Muscle layer of duodenum (tissue), 2 donors: ENCODE measurements around the gene TBC1D19.

ENCODE experiments used
- H3K27ac ChIP-seq: one replicate; pipeline ENCODE4 v1.7.0; 2013; ENCODE audit warnings: mild to moderate bottlenecking, low read length
- H3K27me3 ChIP-seq: one replicate; pipeline ENCODE4 v1.7.0; 2013; ENCODE audit warnings: low read depth, mild to moderate bottlenecking, control low read depth, low read length
- H3K36me3 ChIP-seq, 2 donors: one replicate each; pipeline ENCODE4 v1.7.0; 2013; ENCODE audit warnings: low read length in 2 of 2, control low read depth in 1 of 2, mild to moderate bottlenecking in 1 of 2; ENCODE audit not compliant: insufficient read depth in 2 of 2, control insufficient read depth in 1 of 2
- H3K4me1 ChIP-seq, 2 donors: one replicate each; pipeline ENCODE4 v1.7.0; 2013; ENCODE audit warnings: low read length in 2 of 2, mild to moderate bottlenecking in 2 of 2, control low read depth in 1 of 2, moderate library complexity in 1 of 2; ENCODE audit not compliant: insufficient read depth in 2 of 2, control insufficient read depth in 1 of 2
- H3K4me3 ChIP-seq, 2 donors: one replicate each; pipeline ENCODE4 v1.7.0; 2013; ENCODE audit warnings: low read length in 2 of 2, low read depth in 1 of 2, mild to moderate bottlenecking in 1 of 2
- H3K9me3 ChIP-seq, 2 donors: one replicate each; pipeline ENCODE4 v1.7.0; 2013; ENCODE audit warnings: low read length in 2 of 2, control low read depth in 1 of 2, mild to moderate bottlenecking in 1 of 2; ENCODE audit not compliant: control insufficient read depth in 1 of 2
- donor health status: healthy.

Gene TBC1D19

DNA sequence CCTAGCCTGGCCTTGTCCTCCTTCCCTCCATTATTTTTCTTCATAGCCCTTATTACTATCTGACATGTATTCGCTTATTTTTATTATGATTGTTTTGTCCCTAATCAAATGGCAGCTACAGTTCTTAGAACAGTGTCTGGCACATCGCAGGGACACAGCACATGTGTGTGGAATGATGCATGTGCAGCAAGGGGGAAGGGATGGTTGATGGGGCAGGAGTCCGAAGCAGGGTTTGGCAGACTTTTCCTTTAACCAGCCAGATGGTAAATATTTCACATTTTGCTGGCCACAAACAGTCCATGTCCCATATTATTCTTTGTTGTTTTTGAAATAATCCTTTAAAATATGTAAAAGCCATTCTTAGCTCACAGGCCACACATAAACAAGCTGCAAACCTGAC lies 148.5 kb downstream of the TBC1D19 start:
- Histone ChIP-seq H3K36me3 (no peaks in the 10 kb centered on the region), H3K4me1 (no peaks in the 10 kb centered on the region), H3K4me3 (no peak overlapping the region), H3K27ac (no peak overlapping the region), H3K27me3 (no peaks in the 10 kb centered on the region), H3K9me3 (no peaks in the 10 kb centered on the region)

DNA sequence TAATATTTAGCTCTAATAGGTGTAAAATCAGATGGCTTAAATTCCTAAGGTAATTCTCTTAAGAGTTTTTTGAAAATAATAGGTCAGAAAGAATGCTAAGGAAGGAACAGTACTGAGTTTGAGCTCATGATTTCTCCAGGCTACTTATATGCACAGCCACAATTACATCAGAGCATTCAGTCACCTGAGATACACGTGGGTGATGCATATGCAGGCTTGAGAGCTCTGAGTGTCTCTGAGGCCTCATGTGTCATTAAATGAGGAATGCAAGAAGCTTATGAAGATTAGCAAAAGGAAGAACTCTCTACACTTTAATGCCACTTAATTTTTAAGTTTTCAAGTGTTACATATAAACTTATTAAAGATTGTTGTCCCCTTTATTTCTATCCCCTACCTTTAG lies 152.7 kb downstream of the TBC1D19 start:
- H3K36me3 ChIP-seq = no peaks in the 10 kb centered on the region
- no peak overlapping the region for H3K4me3 ChIP-seq
- H3K4me1 ChIP-seq = no peaks in the 10 kb centered on the region
- H3K27me3 ChIP-seq = no peaks in the 10 kb centered on the region
- no peak overlapping the region for H3K27ac ChIP-seq
- no peaks in the 10 kb centered on the region for H3K9me3 ChIP-seq

DNA sequence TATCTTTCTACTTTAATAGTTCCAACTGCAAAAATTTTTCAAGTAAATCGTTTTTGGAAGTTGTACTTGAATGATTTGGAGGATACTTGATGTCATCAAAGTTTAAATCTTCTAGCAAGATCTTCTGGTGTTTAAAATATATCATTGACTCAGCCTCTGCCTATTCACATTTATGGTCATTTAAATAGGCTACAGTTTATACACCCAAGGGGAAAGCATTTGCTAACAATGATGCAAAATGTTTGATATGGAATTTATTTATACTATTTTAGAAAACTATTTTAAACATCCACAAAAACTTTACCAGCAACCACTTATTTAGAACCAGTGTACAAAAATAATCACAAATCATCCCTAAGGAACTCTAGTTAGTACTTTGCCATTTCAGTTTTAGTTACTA lies 153.5 kb downstream of the TBC1D19 start:
- Histone ChIP-seq H3K4me1 (peaks cover 0 to 5% of the 10 kb centered on the region in 2 donors), H3K27ac (no peak overlapping the region), H3K9me3 (no peaks in the 10 kb centered on the region), H3K27me3 (no peaks in the 10 kb centered on the region), H3K36me3 (no peaks in the 10 kb centered on the region), H3K4me3 (no peak overlapping the region)

DNA sequence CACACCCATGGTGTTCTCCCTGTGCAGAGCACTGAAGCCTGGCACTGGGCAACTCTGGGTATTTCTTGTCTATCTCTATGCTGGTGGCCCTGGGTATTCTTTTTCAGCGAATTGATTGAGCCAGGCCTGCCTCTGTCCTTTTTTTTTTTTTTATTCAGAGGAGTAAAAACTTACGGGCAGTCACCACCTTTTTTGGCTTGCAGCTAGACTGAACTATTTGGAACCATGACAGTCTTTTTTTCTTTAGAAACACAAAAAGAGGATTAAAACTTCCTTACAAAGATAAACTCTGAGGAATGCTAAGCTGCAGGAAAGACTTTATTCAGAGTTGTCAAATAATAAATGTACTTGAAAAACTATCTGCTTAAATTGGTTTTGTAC lies 157.6 kb downstream of the TBC1D19 start:
- Histone ChIP-seq H3K27me3 (no peaks in the 10 kb centered on the region), H3K36me3 (peaks cover 0 to 8% of the 10 kb centered on the region in 2 donors), H3K4me1 (peaks cover 0 to 5% of the 10 kb centered on the region in 2 donors), H3K9me3 (peaks cover 0 to 2% of the 10 kb centered on the region in 2 donors), H3K27ac (no peak overlapping the region), H3K4me3 (no peak overlapping the region)

DNA sequence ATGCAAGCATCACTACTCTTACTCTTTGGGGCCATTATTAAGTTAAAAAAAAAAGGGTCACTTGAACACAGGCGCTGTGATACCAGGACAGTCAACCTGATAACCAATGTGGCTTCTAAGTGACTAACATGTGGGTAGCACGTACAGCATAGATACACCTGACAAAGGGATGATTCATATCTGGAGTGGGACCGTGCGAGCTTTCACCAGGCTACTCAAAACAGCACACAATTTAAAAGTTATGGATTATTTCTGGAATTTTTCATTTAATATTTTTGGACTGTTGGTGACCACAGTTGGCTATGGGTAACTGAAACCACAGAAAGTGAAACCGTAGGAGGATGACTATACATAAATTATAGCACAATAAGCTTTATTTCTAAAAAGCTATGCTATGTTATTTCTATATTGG lies 162.9 kb downstream of the TBC1D19 start:
- Histone ChIP-seq H3K27me3 (no peaks in the 10 kb centered on the region), H3K9me3 (peaks cover 0 to 2% of the 10 kb centered on the region in 2 donors)

DNA sequence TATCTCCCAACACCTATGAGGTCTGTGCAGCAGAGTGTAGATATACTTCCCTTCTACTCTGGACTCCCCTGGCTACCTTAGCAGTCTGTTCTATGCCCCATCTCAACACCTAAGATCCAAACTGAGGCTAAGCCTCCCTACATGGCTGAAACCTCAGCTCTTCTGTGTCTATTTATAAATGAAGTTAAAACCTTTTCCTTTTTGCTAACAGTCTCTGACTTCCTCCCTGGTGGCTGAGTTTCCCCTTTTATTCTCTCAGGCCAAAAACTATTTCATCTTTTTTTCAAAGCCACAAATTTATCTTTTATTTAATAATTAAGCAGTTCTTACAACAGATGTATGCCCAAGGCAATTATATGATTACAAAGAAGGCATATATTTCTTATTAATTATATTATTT lies 164.9 kb downstream of the TBC1D19 start:
- H3K4me3 ChIP-seq = no peak overlapping the region
- H3K4me1 ChIP-seq = no peaks in the 10 kb centered on the region
- H3K9me3 ChIP-seq = no peaks in the 10 kb centered on the region
- peaks cover 4 to 12% of the 10 kb centered on the region in 2 donors for H3K36me3 ChIP-seq
- no peaks in the 10 kb centered on the region for H3K27me3 ChIP-seq
- no peak overlapping the region for H3K27ac ChIP-seq

More for the DNA sequence above, 162.9 kb downstream of the TBC1D19 start:
- Histone ChIP-seq H3K4me3 (no peak overlapping the region), H3K27ac (no peak overlapping the region), H3K4me1 (peaks cover 0 to 4% of the 10 kb centered on the region in 2 donors), H3K36me3 (peaks cover 4 to 19% of the 10 kb centered on the region in 2 donors)

DNA sequence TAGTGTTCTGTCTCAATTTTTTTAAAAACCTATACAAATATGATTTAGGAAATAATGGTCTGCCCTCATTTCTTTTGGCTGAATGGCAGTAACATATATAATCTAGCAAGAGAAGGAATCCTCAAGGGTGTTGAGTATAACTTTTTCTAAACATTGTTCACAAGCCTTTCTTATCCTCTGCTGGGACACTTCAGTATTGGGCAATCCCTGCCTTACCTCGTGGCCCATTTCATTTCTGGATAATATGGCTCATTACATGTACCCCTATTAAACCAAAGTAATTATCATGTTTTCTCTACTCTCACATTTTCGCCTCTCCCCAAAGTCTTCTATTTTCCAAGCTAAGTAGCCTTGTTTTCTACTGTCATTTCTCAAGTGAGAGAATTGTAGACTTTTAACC lies 166.0 kb downstream of the TBC1D19 start:
- no peak overlapping the region for H3K27ac ChIP-seq
- H3K4me3 ChIP-seq = no peak overlapping the region
- peaks cover 4 to 12% of the 10 kb centered on the region in 2 donors for H3K36me3 ChIP-seq
- H3K4me1 ChIP-seq = no peaks in the 10 kb centered on the region
- no peaks in the 10 kb centered on the region for H3K27me3 ChIP-seq
- no peaks in the 10 kb centered on the region for H3K9me3 ChIP-seq

DNA sequence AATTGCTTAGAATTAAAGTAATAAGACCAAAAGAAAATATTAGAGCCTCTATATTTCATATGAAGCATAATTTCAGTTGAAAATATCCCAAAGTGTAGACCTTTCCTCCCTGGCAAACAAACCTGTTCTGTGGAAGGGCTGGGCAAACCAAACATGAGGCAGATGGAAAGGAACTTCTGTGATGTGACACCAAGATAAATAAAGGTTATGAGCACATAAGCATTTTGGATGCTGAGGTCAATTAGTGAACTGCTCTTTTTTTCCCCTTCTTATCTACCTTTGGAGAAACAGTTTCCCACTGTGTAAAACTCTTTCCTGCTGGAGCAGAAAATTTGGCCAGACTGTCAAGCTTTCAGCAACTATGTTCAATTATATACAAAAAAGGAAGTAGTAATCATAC lies 167.1 kb downstream of the TBC1D19 start:
- Histone ChIP-seq H3K9me3 (no peaks in the 10 kb centered on the region), H3K27ac (no peak overlapping the region), H3K27me3 (no peaks in the 10 kb centered on the region), H3K36me3 (peaks cover 4 to 12% of the 10 kb centered on the region in 2 donors), H3K4me1 (no peaks in the 10 kb centered on the region), H3K4me3 (no peak overlapping the region)

DNA sequence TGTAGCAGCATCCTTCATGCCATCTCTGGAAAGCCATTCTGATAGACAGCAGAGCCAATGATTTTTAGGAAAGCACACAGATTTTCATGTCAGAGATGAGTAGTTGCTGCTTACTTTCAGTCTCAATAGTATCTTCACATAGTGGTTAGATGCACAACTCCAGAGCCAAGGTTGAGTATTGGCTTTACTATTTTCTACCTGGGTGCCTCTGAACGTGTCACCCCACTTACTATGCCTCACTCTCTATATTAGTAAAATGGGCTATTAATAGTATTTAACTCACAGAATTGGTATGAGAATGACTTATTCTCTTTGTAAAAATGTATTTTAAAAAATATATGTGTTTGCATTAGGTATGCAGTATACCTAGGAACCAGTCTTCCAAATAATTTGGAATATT lies 168.0 kb downstream of the TBC1D19 start:
- H3K27me3 ChIP-seq = no peaks in the 10 kb centered on the region
- H3K9me3 ChIP-seq = no peaks in the 10 kb centered on the region

DNA sequence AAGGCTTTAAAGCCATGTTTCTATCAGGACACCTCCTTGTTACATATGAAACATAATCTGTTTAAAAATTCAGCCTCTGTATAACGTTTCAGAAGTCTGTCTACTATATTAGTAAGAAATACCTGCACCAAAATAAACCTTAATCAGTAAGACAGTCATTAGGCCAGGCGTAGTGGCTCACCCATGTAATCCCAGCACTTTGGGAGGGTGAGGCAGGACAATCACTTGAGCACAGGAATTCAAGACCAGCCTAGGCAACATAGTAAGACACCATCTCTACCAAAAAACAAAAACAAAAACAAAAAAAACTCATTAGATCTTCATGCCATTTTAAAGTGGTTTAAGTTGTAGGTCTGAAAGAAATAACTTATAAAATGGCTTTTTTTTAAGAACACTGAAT lies 169.3 kb downstream of the TBC1D19 start:
- Histone ChIP-seq H3K4me1 (no peaks in the 10 kb centered on the region), H3K27ac (no peak overlapping the region)

More for the DNA sequence above, 168.0 kb downstream of the TBC1D19 start:
- H3K4me1 ChIP-seq = no peaks in the 10 kb centered on the region
- H3K36me3 ChIP-seq = peaks cover 4 to 12% of the 10 kb centered on the region in 2 donors
- H3K4me3 ChIP-seq = no peak overlapping the region
- H3K27ac ChIP-seq = no peak overlapping the region

DNA sequence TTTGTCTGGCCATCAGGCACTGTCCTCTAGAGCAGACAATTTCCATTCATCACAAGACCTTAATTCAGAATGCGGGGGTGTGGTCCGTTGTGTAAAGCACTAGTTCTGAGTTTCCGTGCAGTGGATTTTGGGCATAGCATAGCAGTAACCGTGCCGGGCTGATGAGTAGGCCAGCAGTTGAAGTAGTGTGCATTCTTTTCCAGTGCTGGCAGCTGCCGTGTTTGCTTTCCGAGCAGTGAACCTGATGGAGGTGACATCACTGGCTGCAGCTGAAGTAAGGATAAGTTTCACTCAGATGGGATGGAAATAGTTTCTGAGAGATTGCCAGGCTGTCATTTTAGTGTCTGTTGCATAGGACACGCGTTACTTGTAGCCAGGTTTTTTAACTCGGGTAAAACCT lies 169.7 kb downstream of the TBC1D19 start:
- H3K4me3 ChIP-seq = no peak overlapping the region
- H3K9me3 ChIP-seq = no peaks in the 10 kb centered on the region
- H3K27ac ChIP-seq = no peak overlapping the region
- H3K4me1 ChIP-seq = no peaks in the 10 kb centered on the region
- no peaks in the 10 kb centered on the region for H3K27me3 ChIP-seq
- H3K36me3 ChIP-seq = peaks cover 4 to 15% of the 10 kb centered on the region in 2 donors

More for the DNA sequence above, 169.3 kb downstream of the TBC1D19 start:
- no peaks in the 10 kb centered on the region for H3K9me3 ChIP-seq
- no peak overlapping the region for H3K4me3 ChIP-seq
- H3K27me3 ChIP-seq = no peaks in the 10 kb centered on the region
- H3K36me3 ChIP-seq = peaks cover 4 to 12% of the 10 kb centered on the region in 2 donors

DNA sequence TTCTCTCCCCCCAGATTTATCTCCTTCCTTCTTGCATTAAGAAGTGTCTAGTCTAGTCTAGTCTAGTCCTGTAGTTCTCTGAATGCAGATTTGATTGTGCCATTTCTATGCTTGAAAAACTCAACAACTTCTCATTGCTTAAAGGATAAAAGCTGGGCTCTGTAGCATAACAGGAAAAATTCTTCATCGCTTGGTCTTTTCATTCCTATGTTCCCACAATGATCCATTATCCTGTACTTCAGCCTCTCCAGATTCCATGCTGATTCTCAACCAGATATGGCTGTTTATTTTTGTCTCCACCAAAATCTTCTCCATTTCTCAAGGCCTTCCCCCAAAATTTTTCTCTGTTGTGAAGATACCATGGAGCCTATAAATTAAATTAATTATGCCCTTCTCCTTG lies 173.9 kb downstream of the TBC1D19 start:
- no peaks in the 10 kb centered on the region for H3K27me3 ChIP-seq
- H3K4me3 ChIP-seq = no peak overlapping the region
- no peaks in the 10 kb centered on the region for H3K4me1 ChIP-seq
- H3K36me3 ChIP-seq = peaks cover 0 to 6% of the 10 kb centered on the region in 2 donors
- H3K27ac ChIP-seq = no peak overlapping the region
- H3K9me3 ChIP-seq = no peaks in the 10 kb centered on the region
